HFF-Myc (cell line): ENCODE data around the gene NBEA.
"Not testable (repeated sequence)": the region's sequence is repeated elsewhere in the genome, so short reads cannot be mapped to it uniquely, and the experiment has no call there.

ENCODE experiments used
- DNase-seq: peaks from one replicate; pipeline ENCODE4 v3.0.0-alpha.2; 2011; ENCODE audit warnings: low read depth; ENCODE audit errors: extremely low read depth
- H3K4me3 ChIP-seq: replicated peaks from 2 replicates; pipeline ENCODE4 v1.5.1; 2011; ENCODE audit warnings: low read depth, mild to moderate bottlenecking, control low read depth, low read length
- TF ChIP-seq, protein P1 (sequence below): IDR thresholded peaks from 2 replicates; pipeline ENCODE4 v1.5.1; 2012; ENCODE audit warnings: mild to moderate bottlenecking, low read depth, low read length, control low read depth; ENCODE audit errors: missing control alignments

NBEA gene

DNA sequence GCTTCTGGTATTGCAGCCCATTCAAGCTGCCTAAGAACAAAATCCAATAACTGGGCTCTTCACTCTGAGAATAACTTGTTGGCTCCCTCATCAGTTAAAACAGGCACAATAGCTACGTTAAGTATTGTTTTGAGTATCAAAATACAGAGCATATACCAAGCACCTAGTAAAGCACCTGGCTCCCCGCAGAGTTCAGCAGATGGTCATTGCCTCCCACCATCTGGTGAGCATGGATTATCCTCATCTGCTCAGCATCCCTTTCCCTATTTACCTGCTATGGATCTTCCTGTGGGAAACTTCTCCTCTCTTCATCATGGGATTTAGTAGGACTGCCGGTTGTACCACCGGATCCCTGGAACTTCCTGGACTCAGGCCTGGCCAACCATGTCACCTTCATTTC is 733.6 kb downstream of the NBEA start:
- no peak for DNase-seq

DNA sequence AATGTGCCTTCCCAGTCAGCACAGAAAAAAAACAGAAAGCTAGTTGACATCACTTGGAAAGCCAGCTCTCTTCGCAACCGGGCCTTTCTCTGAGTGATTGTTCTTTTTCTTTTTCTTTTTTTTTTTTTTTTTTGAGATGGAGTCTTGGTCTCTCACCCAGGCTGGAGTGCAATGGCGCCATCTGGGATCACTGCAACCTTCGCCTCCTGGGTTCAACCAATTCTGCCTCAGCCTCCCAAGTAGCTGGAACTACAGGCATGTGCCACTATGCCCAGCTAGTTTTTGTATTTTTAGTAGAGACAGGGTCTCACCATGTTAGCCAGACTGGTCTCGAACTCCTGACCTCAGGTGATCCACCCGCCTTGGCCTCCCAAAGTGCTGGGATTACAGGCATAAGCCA is 735.8 kb downstream of the NBEA start:
- DNase-seq, H3K4me3 ChIP-seq: not testable (repeated sequence)

More for the DNA sequence above, 733.6 kb downstream of the NBEA start:
- no peak overlapping the region for H3K4me3 ChIP-seq
- TF ChIP-seq, protein P1, sequence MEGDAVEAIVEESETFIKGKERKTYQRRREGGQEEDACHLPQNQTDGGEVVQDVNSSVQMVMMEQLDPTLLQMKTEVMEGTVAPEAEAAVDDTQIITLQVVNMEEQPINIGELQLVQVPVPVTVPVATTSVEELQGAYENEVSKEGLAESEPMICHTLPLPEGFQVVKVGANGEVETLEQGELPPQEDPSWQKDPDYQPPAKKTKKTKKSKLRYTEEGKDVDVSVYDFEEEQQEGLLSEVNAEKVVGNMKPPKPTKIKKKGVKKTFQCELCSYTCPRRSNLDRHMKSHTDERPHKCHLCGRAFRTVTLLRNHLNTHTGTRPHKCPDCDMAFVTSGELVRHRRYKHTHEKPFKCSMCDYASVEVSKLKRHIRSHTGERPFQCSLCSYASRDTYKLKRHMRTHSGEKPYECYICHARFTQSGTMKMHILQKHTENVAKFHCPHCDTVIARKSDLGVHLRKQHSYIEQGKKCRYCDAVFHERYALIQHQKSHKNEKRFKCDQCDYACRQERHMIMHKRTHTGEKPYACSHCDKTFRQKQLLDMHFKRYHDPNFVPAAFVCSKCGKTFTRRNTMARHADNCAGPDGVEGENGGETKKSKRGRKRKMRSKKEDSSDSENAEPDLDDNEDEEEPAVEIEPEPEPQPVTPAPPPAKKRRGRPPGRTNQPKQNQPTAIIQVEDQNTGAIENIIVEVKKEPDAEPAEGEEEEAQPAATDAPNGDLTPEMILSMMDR: no peak

DNA sequence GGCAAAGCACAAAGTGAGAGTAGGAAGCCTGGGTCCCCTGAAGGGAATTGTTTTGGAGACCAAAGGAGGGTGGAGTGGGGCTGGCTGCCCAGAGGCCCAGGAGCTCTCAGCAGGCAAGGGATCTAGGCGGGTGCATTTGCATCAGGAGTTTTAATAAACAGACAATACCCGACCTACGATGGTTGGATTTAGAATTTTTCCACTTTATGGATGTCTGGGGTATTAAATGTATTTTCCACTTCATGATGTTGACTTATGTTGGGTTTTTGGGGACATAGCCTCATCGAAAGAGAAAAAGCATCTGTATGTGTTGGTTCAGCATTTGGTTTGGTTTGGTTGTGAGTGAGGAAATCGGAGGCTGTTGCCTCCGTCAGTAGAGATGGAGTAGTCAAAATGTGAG is 739.6 kb downstream of the NBEA start:
- TF ChIP-seq, protein P1: no peak
- H3K4me3 ChIP-seq: no peak overlapping the region
- no peak for DNase-seq

DNA sequence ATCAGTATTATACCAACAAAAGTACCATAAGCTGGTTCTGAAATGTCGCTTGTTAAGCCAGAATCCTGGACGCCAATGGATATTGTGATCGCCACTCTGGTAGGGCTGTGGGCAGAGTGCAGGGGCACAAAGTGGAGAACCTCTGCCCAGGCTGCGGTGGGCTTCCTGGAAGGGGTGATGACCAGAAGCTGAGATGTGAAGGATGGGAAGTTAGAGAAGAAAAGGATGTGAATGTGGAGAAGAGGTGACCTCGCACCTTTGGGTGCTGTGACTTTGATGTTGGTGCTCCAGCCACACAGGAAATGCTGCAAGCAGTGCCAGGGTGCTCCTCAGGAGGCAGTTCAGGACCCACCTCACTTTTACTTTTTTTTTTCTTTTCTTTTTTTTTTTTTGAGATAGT is 742.4 kb downstream of the NBEA start:
- no peak for DNase-seq
- no peak overlapping the region for H3K4me3 ChIP-seq
- TF ChIP-seq, protein P1: no peak

DNA sequence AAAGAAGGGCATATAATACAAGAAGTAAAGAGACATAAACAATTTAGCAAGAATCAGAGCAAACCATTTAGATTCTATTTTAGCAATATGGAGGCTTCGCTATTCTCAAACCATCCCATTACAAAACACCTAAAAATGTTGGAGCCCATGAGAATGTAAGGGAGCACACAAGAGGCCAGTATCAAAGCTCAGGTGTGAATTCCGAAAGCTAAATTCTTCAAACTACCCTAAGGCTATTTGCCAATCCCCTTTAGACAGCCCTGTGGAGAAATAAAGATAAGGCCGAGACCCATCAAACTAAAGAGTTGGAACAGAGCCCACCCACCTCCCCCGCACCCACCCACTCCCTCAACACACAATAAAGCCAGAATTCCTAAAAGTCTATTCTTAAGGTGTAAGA is 745.3 kb downstream of the NBEA start:
- no peak overlapping the region for H3K4me3 ChIP-seq
- TF ChIP-seq, protein P1: no peak
- no peak for DNase-seq

DNA sequence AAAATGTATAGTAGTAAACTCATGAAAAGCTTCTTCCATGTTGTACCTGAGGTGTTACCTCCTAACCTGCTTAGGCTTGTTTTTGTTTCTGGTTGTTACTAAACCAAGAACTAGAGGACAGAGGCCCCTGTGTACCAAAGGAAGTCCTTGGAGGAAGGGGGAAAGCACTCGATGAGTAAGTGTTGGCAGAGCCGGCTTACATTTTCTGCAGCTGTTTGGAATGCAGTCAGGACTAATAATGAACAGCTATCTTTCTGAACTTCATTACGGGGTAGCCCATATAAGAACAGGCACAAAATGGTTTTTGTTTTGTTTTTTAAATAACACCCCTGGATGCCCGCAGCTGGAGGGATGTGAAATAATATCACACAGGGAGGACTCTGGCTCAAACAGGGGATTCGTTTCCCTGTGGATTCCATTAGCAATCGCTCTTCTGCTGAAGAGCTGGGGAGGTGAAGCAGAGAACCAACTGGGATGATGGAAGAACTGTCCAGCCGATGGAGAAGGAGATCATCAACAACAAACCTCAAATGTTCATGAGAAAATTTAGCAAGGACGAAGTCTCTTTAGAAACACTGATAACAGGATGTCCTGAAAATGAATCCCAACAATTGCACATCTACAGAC is 748.6 kb downstream of the NBEA start:
- no peak for DNase-seq
- TF ChIP-seq, protein P1: no peak
- H3K4me3 ChIP-seq: no peak overlapping the region

DNA sequence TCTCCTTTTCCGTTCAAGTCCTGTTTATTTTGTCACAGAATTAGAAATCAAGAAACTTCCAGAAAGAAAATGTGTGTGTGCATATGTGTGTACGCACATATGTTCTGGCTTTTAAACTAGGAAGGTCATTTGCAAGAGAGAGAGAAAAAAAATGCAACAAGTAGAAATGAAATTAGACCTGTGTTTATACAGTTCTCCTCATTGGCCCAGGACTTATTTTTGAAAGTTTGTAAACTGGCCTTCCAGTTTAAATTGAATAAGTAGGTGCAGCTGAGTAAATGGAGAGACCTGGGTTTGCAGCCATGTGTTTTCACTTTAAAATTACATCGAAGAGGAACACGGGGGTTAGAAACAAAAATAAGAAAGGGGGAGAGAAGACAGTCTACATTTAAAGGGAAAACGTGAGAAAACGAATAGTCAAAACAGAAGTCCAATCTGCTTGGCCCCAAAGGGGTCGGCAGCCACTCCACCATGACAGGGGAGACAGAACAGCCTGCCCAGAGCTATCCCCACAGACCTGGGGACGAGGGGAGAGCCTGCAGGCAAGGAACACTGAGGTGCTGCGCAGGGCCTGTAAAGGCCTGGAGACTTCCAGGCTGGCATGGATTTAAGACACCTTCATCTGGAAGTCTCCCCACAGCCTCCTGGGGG is 751.2 kb downstream of the NBEA start:
- TF ChIP-seq, protein P1: no peak
- no peak overlapping the region for H3K4me3 ChIP-seq
- DNase-seq: no peak
